ENCODE measurements around the gene CTTNBP2NL.
"Not testable (repeated sequence)": the region's sequence is repeated elsewhere in the genome, so short reads cannot be mapped to it uniquely, and the experiment has no call there.

The CTTNBP2NL gene

DNA sequence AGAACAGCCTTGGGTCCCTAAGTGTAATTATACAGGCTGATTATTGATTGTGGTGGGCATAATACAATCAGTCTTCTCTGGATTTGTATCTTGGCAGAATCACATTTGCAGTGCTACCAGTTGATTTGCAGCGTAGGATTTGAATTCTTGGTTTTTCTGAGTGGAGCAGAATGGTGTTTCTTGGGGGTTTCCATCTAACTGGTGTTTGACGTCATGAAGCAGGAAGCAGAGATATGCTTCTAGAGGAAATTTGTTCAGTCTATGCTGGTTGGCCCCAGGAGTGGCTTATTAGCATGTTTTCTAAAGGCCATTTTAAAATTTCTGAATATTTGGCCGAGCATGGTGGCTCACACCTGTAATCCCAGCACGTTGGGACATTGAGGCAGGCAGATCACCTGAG, 3.4 kb downstream of the CTTNBP2NL start:
- Histone ChIP-seq H3K36me3 (ENCODE audit: control insufficient read depth in 2 of 2, insufficient read depth in 1 of 2, low read length in 2 of 2) (no peaks in the 10 kb centered on the region), H3K4me3 (ENCODE audit: low read depth, low read length) (no peak overlapping the region), H3K27ac (ENCODE audit: extremely low read depth, low read depth, low read length) (no peak overlapping the region), H3K9me3 (ENCODE audit: control insufficient read depth, insufficient read depth, low read depth, low read length) (no peaks in the 10 kb centered on the region), H3K4me1 (ENCODE audit: control insufficient read depth, insufficient read depth, low read length) (peaks cover 22% of the 10 kb centered on the region)
- ChIA-PET POLR2A (interaction anchor here (0.6 kb wide), 1 partner anchor 28 kb away, joined by 3 read pairs; no protein-coding TSS in a partner anchor), CTCF (interaction anchor here (0.8 kb wide), 1 partner anchor 519 kb away, joined by 4 read pairs; no protein-coding TSS in a partner anchor)
- TF ChIP-seq ZNF146 (tag by site-specific recombination; IDR thresholded peaks at IDR 0.05): no peak
- no peak for TF ChIP-seq KLF10 (tag by site-specific recombination; IDR thresholded peaks at IDR 0.05)
- TF ChIP-seq HOXD13 (CRISPR knock-in tag; IDR thresholded peaks at IDR 0.05; ENCODE audit: borderline replicate concordance): no peak
- TF ChIP-seq SETDB1 (IDR thresholded peaks at IDR 0.05; ENCODE audit: insufficient read length, low read length): no peak
- no peak for TF ChIP-seq BCL11A (tag by site-specific recombination; IDR thresholded peaks at IDR 0.05; ENCODE audit: low read depth)
- no peak for TF ChIP-seq ZNF214 (tag by site-specific recombination; IDR thresholded peaks at IDR 0.05; ENCODE audit: borderline replicate concordance)

DNA sequence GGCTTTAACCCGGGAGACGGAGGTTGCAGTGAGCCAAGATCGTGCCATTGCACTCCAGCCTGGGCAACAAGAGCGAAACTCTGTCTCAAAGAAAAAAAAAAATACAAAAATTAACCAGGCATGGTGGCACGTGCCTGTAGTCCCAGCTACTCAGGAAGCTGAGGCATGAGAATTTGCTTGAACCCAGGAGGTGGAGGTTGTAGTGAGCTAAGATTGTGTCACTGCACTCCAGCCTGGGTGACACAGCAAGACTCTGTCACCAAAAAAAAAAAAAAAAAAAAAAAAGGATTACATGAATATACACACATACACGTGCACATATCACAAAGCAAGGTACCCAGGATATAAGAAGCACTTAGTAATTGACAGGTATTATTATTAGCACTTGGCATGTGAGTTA, 4.7 kb downstream of the CTTNBP2NL start:
- CTCF ChIA-PET: interaction anchor here (1.0 kb wide), 3 partner anchors 31 to 315 kb away, joined by 3 to 4 read pairs (median 4); no protein-coding TSS in a partner anchor
- H3K36me3 ChIP-seq (ENCODE audit: control insufficient read depth in 2 of 2, insufficient read depth in 1 of 2, low read length in 2 of 2); POLR2A ChIA-PET; H3K27ac ChIP-seq (ENCODE audit: extremely low read depth, low read depth, low read length); H3K9me3 ChIP-seq (ENCODE audit: control insufficient read depth, insufficient read depth, low read depth, low read length); H3K4me3 ChIP-seq (ENCODE audit: low read depth, low read length): not testable (repeated sequence)
- TF ChIP-seq OSR2 (tag by site-specific recombination; IDR thresholded peaks at IDR 0.05) (0 out of 2 replicates have a peak, but pooled peaks have one; percentile 33), ZNF394 (tag by site-specific recombination; IDR thresholded peaks at IDR 0.05; ENCODE audit: borderline replicate concordance) (0 out of 2 replicates have a peak, but pooled peaks have one; percentile 40)
- H3K4me1 ChIP-seq (ENCODE audit: control insufficient read depth, insufficient read depth, low read length): peaks cover 13% of the 10 kb centered on the region

DNA sequence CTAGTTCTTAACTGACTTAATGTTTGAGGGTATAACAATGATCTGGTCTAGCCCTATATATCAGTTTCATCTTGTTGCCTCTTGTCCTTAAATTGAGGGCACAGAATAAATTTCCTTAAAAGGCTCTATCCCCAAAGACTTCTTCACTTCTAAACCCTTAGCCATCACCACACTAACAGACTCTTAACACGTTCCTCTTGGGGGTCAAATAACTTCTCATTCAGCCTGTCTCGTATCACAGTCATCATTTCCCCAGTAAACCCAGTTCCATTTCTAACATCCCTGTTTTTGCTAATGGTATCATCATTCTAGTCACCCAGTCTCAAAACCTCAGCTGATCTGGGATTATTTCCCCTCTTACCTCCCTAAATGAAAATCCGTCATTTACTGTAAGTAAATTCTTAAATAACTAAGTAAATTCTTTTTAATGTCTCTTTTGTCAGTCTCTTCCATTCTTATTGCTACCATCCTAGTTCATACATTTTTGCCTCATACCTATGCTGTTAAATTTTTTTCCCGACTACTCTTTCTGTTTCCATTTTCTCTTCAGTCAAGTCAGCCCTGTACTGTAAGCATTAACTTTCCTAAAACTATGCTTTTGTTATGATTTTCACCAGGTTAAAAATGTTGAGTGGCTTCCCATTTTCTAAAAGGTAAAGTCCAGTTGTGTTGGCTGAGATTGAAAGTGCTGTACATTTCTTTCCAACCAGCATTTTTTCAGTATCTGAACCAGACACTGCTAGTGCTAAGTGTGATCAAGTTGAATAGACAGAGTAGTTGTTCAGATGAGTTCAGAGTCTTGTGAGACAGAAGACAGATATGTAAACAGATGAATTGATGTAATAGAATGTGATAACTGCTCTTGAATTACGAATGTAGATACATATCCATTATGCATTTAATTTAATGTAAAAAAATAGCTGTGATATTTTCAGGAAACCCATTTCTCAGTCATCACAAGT, 6.9 kb downstream of the CTTNBP2NL start:
- no peak overlapping the region for H3K27ac ChIP-seq (ENCODE audit: extremely low read depth, low read depth, low read length)
- H3K4me1 ChIP-seq (ENCODE audit: control insufficient read depth, insufficient read depth, low read length): peaks cover 8% of the 10 kb centered on the region
- POLR2A ChIA-PET: no interaction called here

DNA sequence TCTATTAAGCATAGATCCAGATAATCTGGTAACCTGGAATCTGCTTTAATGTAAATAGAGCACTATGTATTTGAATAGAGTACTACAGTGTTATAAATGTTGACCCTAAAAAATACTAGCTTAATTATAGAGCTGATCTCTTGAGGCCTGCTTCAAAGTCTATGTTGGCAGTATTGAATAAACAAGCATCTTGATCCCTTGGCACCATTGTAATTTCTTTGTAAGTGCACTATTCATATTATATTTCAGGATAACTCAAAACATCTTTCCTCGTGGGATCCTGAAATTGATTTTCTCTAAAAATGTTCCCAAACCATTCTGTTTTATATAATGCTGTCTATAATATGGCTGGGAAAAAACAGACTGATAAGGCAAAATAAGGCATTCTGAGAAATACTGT, 10.8 kb downstream of the CTTNBP2NL start:
- no peaks in the 10 kb centered on the region for H3K9me3 ChIP-seq (ENCODE audit: control insufficient read depth, insufficient read depth, low read depth, low read length)
- H3K4me3 ChIP-seq (ENCODE audit: low read depth, low read length): no peak overlapping the region
- peaks cover 0 to under 1% of the 10 kb centered on the region in 2 experiments; a peak in 1 of 3 replicates for H3K36me3 ChIP-seq (ENCODE audit: control insufficient read depth in 2 of 2, insufficient read depth in 1 of 2, low read length in 2 of 2)
- ChIA-PET POLR2A (no interaction called here), CTCF (interaction anchor here (0.6 to 2.7 kb wide), 3 partner anchors 13 to 309 kb away, joined by 3 to 12 read pairs (median 4); no protein-coding TSS in a partner anchor)
- no peak overlapping the region for H3K27ac ChIP-seq (ENCODE audit: extremely low read depth, low read depth, low read length)
- TF ChIP-seq TRIM28 (IDR thresholded peaks at IDR 0.05; ENCODE audit: borderline replicate concordance, low read length): no peak
- peaks cover 8% of the 10 kb centered on the region for H3K4me1 ChIP-seq (ENCODE audit: control insufficient read depth, insufficient read depth, low read length)

More for the DNA sequence above, 6.9 kb downstream of the CTTNBP2NL start:
- TF ChIP-seq ZNF350 (tag by site-specific recombination; IDR thresholded peaks at IDR 0.05): no peak
- TF ChIP-seq, protein P1, sequence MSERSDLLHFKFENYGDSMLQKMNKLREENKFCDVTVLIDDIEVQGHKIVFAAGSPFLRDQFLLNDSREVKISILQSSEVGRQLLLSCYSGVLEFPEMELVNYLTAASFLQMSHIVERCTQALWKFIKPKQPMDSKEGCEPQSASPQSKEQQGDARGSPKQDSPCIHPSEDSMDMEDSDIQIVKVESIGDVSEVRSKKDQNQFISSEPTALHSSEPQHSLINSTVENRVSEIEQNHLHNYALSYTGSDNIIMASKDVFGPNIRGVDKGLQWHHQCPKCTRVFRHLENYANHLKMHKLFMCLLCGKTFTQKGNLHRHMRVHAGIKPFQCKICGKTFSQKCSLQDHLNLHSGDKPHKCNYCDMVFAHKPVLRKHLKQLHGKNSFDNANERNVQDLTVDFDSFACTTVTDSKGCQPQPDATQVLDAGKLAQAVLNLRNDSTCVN (tag by site-specific recombination; optimal IDR thresholded peaks at IDR 0.05): no peak
- no peak for TF ChIP-seq ZNF248 (tag by site-specific recombination; IDR thresholded peaks at IDR 0.05)
- no peak for TF ChIP-seq ZNF624 (tag by site-specific recombination; IDR thresholded peaks at IDR 0.05)
- no peak for TF ChIP-seq ZNF24 (tag by site-specific recombination; IDR thresholded peaks at IDR 0.05)
- no peak for TF ChIP-seq ZNF132 (tag by site-specific recombination; IDR thresholded peaks at IDR 0.05; ENCODE audit: borderline replicate concordance)
- Histone ChIP-seq H3K9me3 (ENCODE audit: control insufficient read depth, insufficient read depth, low read depth, low read length) (no peaks in the 10 kb centered on the region), H3K36me3 (ENCODE audit: control insufficient read depth in 2 of 2, insufficient read depth in 1 of 2, low read length in 2 of 2) (no peaks in the 10 kb centered on the region), H3K4me3 (ENCODE audit: low read depth, low read length) (no peak overlapping the region)
- CTCF ChIA-PET: interaction anchor here (0.6 to 1.4 kb wide), 3 partner anchors 11 to 167 kb away, joined by 3 to 6 read pairs (median 5); no protein-coding TSS in a partner anchor

All from HEK293 (cell line).